ENCODE data around the gene BRD9.

GRCh38 chr5:920321-920720 is 27.7 kb upstream of the BRD9 start:
- TF ChIP-seq CTCF (IDR thresholded peaks at IDR 0.05; ENCODE audit: low read depth, low read length) = no peak
- no peak for TF ChIP-seq POLR2A (IDR thresholded peaks at IDR 0.05; ENCODE audit: extremely low read depth, insufficient read length)
- TF ChIP-seq MAX (IDR thresholded peaks at IDR 0.05; ENCODE audit: low read depth, low read length) = no peak
- no peak for TF ChIP-seq MYC (IDR thresholded peaks at IDR 0.05; ENCODE audit: low read depth, low read length)

All from NB4 (cell line).